Measurements from ENCODE around the gene MRI1.

Gene MRI1

GRCh38 chr19:13795595-13796300 lies 31.4 kb downstream of the MRI1 start:
- WGBS (ENCODE audit: extremely low coverage, insufficient coverage, low lambda C conversion rate): no CpG with 5 or more reads among the region's 42 CpGs
- Histone ChIP-seq H3K4me1 (ENCODE audit: control insufficient read depth, low read depth, low read length) (no peaks in the 10 kb centered on the region), H4K5ac (ENCODE audit: low read length) (no peak overlapping the region), H3K27me3 (ENCODE audit: insufficient read depth, low read length, poor library complexity) (no peaks in the 10 kb centered on the region), H2AK5ac (ENCODE audit: low read length) (no peak overlapping the region), H2BK120ac (ENCODE audit: low read depth, low read length) (peak overlapping the region; percentile 78), H2BK5ac (ENCODE audit: low read length) (no peak overlapping the region), H3K23ac (ENCODE audit: low read length) (peak overlapping the region; percentile 9), H4K8ac (ENCODE audit: low read depth, low read length) (no peak overlapping the region), H2BK15ac (replicated peaks; ENCODE audit: low read depth) (no peak overlapping the region), H3K56ac (ENCODE audit: low read length) (peak overlapping the region; percentile 90), H3K4me3 (ENCODE audit: low read length) (peak overlapping the region; percentile 70), H3K79me1 (ENCODE audit: low read length) (peaks cover 8% of the 10 kb centered on the region), H3K36me3 (ENCODE audit: control insufficient read depth, insufficient read depth, low read length) (no peaks in the 10 kb centered on the region), H3K9ac (ENCODE audit: low read length) (peak overlapping the region; percentile 78), H3K18ac (ENCODE audit: low read length) (peak overlapping the region; percentile 93), H3K79me2 (ENCODE audit: control insufficient read depth, insufficient read depth, low read length) (peaks cover 14% of the 10 kb centered on the region), H3K4me2 (ENCODE audit: low read length) (peak overlapping the region; percentile 77), H3K4ac (ENCODE audit: low read depth, low read length) (peak overlapping the region; percentile 96), H3K27ac (ENCODE audit: low read depth, low read length) (peak overlapping the region; percentile 60)
- no peak for DNase-seq

DNA sequence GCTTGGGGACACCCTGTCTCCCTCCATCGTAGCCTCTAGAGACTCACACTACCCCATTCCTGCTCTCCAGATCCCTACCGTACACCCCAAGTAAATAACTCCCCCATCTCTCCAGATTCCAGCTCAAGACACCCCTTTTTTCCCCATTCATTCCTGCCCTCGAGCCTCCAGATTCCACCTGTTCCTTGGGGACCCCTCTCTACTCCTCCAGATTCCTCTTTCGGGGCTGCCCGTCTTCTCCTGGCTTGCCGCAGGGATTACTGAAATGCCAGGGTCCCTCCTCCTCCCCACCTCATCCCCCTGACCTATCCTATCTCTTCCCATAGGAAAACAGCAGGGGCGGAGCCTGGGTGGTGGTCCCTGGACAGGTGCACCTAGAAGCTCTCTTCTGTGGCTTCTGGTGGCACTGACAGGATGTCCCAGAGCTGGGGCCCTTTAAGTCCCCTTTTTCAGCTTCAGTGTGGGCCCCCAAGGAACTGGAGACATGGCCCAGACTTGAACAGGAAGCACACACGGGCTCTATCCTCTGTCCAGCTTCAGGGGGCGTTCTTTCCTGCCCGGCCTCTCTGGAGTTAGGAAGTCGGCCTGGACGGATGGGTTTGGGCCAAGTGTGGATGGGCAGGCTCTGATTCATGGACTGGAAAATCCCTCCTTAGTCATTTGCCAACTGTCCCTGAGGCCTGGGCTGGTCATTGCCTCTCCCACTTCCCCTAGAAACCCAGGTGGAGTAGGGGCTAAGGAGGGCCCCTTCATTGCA lies 32.2 kb downstream of the MRI1 start:
- Histone ChIP-seq H2AK5ac (ENCODE audit: low read length) (no peak overlapping the region), H3K79me1 (ENCODE audit: low read length) (peaks cover 8% of the 10 kb centered on the region), H3K56ac (ENCODE audit: low read length) (peak overlapping the region; percentile 90), H2BK15ac (replicated peaks; ENCODE audit: low read depth) (no peak overlapping the region), H3K36me3 (ENCODE audit: control insufficient read depth, insufficient read depth, low read length) (no peaks in the 10 kb centered on the region), H4K5ac (ENCODE audit: low read length) (no peak overlapping the region), H3K18ac (ENCODE audit: low read length) (peak overlapping the region; percentile 93), H2BK5ac (ENCODE audit: low read length) (no peak overlapping the region), H3K9ac (ENCODE audit: low read length) (peak overlapping the region; percentile 78), H3K27ac (ENCODE audit: low read depth, low read length) (no peak overlapping the region), H3K4me2 (ENCODE audit: low read length) (peak overlapping the region; percentile 77), H3K23ac (ENCODE audit: low read length) (peak overlapping the region; percentile 9), H3K4me3 (ENCODE audit: low read length) (peak overlapping the region; percentile 70), H3K27me3 (ENCODE audit: insufficient read depth, low read length, poor library complexity) (no peaks in the 10 kb centered on the region), H4K8ac (ENCODE audit: low read depth, low read length) (no peak overlapping the region), H2BK120ac (ENCODE audit: low read depth, low read length) (no peak overlapping the region), H3K79me2 (ENCODE audit: control insufficient read depth, insufficient read depth, low read length) (peaks cover 14% of the 10 kb centered on the region), H3K4ac (ENCODE audit: low read depth, low read length) (no peak overlapping the region), H3K4me1 (ENCODE audit: control insufficient read depth, low read depth, low read length) (no peaks in the 10 kb centered on the region)
- WGBS (ENCODE audit: extremely low coverage, insufficient coverage, low lambda C conversion rate): no CpG with 5 or more reads among the region's 12 CpGs
- DNase-seq: peak; percentile 46

GRCh38 chr19:13797058-13797440 lies 32.7 kb downstream of the MRI1 start:
- Histone ChIP-seq H3K27me3 (ENCODE audit: insufficient read depth, low read length, poor library complexity) (no peaks in the 10 kb centered on the region), H3K36me3 (ENCODE audit: control insufficient read depth, insufficient read depth, low read length) (no peaks in the 10 kb centered on the region), H3K9ac (ENCODE audit: low read length) (no peak overlapping the region), H2BK5ac (ENCODE audit: low read length) (no peak overlapping the region), H3K27ac (ENCODE audit: low read depth, low read length) (no peak overlapping the region), H3K79me2 (ENCODE audit: control insufficient read depth, insufficient read depth, low read length) (peaks cover 14% of the 10 kb centered on the region), H3K4me1 (ENCODE audit: control insufficient read depth, low read depth, low read length) (no peaks in the 10 kb centered on the region), H3K4ac (ENCODE audit: low read depth, low read length) (no peak overlapping the region), H4K8ac (ENCODE audit: low read depth, low read length) (no peak overlapping the region), H2AK5ac (ENCODE audit: low read length) (no peak overlapping the region), H3K56ac (ENCODE audit: low read length) (no peak overlapping the region), H3K18ac (ENCODE audit: low read length) (no peak overlapping the region), H2BK15ac (replicated peaks; ENCODE audit: low read depth) (no peak overlapping the region), H3K23ac (ENCODE audit: low read length) (no peak overlapping the region), H4K5ac (ENCODE audit: low read length) (no peak overlapping the region), H2BK120ac (ENCODE audit: low read depth, low read length) (no peak overlapping the region), H3K79me1 (ENCODE audit: low read length) (peaks cover 8% of the 10 kb centered on the region), H3K4me3 (ENCODE audit: low read length) (no peak overlapping the region), H3K4me2 (ENCODE audit: low read length) (no peak overlapping the region)
- no peak for DNase-seq
- no CpG with 5 or more reads among the region's 4 CpGs for WGBS (ENCODE audit: extremely low coverage, insufficient coverage, low lambda C conversion rate)

GRCh38 chr19:13797870-13798269 lies 33.5 kb downstream of the MRI1 start:
- no peaks in the 10 kb centered on the region for H3K36me3 ChIP-seq (ENCODE audit: control insufficient read depth, insufficient read depth, low read length)
- no peak overlapping the region for H2BK15ac ChIP-seq (replicated peaks; ENCODE audit: low read depth)
- H3K4ac ChIP-seq (ENCODE audit: low read depth, low read length): no peak overlapping the region
- no peak overlapping the region for H4K8ac ChIP-seq (ENCODE audit: low read depth, low read length)
- DNase-seq: no peak
- no peak overlapping the region for H3K56ac ChIP-seq (ENCODE audit: low read length)
- H3K4me1 ChIP-seq (ENCODE audit: control insufficient read depth, low read depth, low read length): no peaks in the 10 kb centered on the region
- no peak overlapping the region for H3K4me3 ChIP-seq (ENCODE audit: low read length)
- H2AK5ac ChIP-seq (ENCODE audit: low read length): no peak overlapping the region
- H3K79me1 ChIP-seq (ENCODE audit: low read length): peaks cover 8% of the 10 kb centered on the region
- no peak overlapping the region for H2BK5ac ChIP-seq (ENCODE audit: low read length)
- no peak overlapping the region for H4K5ac ChIP-seq (ENCODE audit: low read length)
- H3K23ac ChIP-seq (ENCODE audit: low read length): no peak overlapping the region
- H3K4me2 ChIP-seq (ENCODE audit: low read length): no peak overlapping the region
- no peak overlapping the region for H3K18ac ChIP-seq (ENCODE audit: low read length)
- H3K79me2 ChIP-seq (ENCODE audit: control insufficient read depth, insufficient read depth, low read length): peaks cover 14% of the 10 kb centered on the region
- H3K27ac ChIP-seq (ENCODE audit: low read depth, low read length): no peak overlapping the region
- no CpG with 5 or more reads among the region's 7 CpGs for WGBS (ENCODE audit: extremely low coverage, insufficient coverage, low lambda C conversion rate)
- H3K27me3 ChIP-seq (ENCODE audit: insufficient read depth, low read length, poor library complexity): no peaks in the 10 kb centered on the region
- H2BK120ac ChIP-seq (ENCODE audit: low read depth, low read length): no peak overlapping the region
- H3K9ac ChIP-seq (ENCODE audit: low read length): no peak overlapping the region

- no peak overlapping the region for H2BK15ac ChIP-seq (replicated peaks; ENCODE audit: low read depth)
- no peaks in the 10 kb centered on the region for H3K4me1 ChIP-seq (ENCODE audit: control insufficient read depth, low read depth, low read length)
- H3K4me3 ChIP-seq (ENCODE audit: low read length): no peak overlapping the region
- H3K4ac ChIP-seq (ENCODE audit: low read depth, low read length): no peak overlapping the region
- H3K36me3 ChIP-seq (ENCODE audit: control insufficient read depth, insufficient read depth, low read length): no peaks in the 10 kb centered on the region
- H3K23ac ChIP-seq (ENCODE audit: low read length): no peak overlapping the region
- no peak overlapping the region for H2AK5ac ChIP-seq (ENCODE audit: low read length)
- peaks cover 14% of the 10 kb centered on the region for H3K79me2 ChIP-seq (ENCODE audit: control insufficient read depth, insufficient read depth, low read length)
- peaks cover 8% of the 10 kb centered on the region for H3K79me1 ChIP-seq (ENCODE audit: low read length)
- H2BK120ac ChIP-seq (ENCODE audit: low read depth, low read length): no peak overlapping the region
- H2BK5ac ChIP-seq (ENCODE audit: low read length): no peak overlapping the region
- H3K27ac ChIP-seq (ENCODE audit: low read depth, low read length): no peak overlapping the region
- WGBS (ENCODE audit: extremely low coverage, insufficient coverage, low lambda C conversion rate): no CpG with 5 or more reads among the region's 22 CpGs
- H3K9ac ChIP-seq (ENCODE audit: low read length): no peak overlapping the region
- H3K18ac ChIP-seq (ENCODE audit: low read length): no peak overlapping the region
- no peak for DNase-seq
- H3K56ac ChIP-seq (ENCODE audit: low read length): no peak overlapping the region
- no peaks in the 10 kb centered on the region for H3K27me3 ChIP-seq (ENCODE audit: insufficient read depth, low read length, poor library complexity)
- H4K8ac ChIP-seq (ENCODE audit: low read depth, low read length): no peak overlapping the region
- no peak overlapping the region for H4K5ac ChIP-seq (ENCODE audit: low read length)
- no peak overlapping the region for H3K4me2 ChIP-seq (ENCODE audit: low read length)
Measured at GRCh38 chr19:13799669-13800068, 35.3 kb downstream of the MRI1 start.
